HepG2 (cell line): Measurements from ENCODE around the gene PSMD9. TPM values are rescaled to one million over a fixed set of nuclear protein-coding genes. Genes with fewer than 3 reads are reported as not detected.
A peak's percentile ranks its signal among the peaks of the same experiment; 100 is the strongest.

Experiments
- CCDC6 ChIP-seq: sonication (generic); formaldehyde crosslinking; IDR thresholded peaks from 2 replicates; pipeline ENCODE4 v1.8.1; 2022; ENCODE audit warnings: mild to moderate bottlenecking, missing genetic modification reagents, moderate library complexity
- CEBPG ChIP-seq: IDR thresholded peaks from 2 replicates; pipeline ENCODE4 v1.6.1; 2016
- GATAD2A ChIP-seq: IDR thresholded peaks from 2 replicates; pipeline ENCODE4 v1.6.1; 2016
- HDAC2 ChIP-seq: sonication (generic); formaldehyde crosslinking; IDR thresholded peaks from 2 replicates; pipeline ENCODE4 v1.4.0; 2020; ENCODE audit warnings: missing genetic modification reagents
- HDAC6 ChIP-seq: fragments of 200-600 bp; sonication (generic); IDR thresholded peaks from 2 replicates; pipeline ENCODE4 v1.7.0; 2017; ENCODE audit warnings: mild to moderate bottlenecking, antibody characterized with exemption, low read length, low read depth
- HNF4A ChIP-seq: sonication (generic); formaldehyde crosslinking; IDR thresholded peaks from 2 replicates; pipeline ENCODE4 v1.4.0; 2020; ENCODE audit warnings: missing genetic modification reagents
- KDM3A ChIP-seq: IDR thresholded peaks from 2 replicates; pipeline ENCODE4 v1.6.1; 2018; ENCODE audit warnings: low read depth, missing compliant biosample characterization
- KDM6A ChIP-seq: IDR thresholded peaks from 2 replicates; pipeline ENCODE4 v1.6.1; 2016; ENCODE audit warnings: low read depth
- PCBP2 ChIP-seq: fragments of 200-400 bp; formaldehyde crosslinking; optimal IDR thresholded peaks from 2 replicates; pipeline ENCODE3; 2018; ENCODE audit warnings: low read length, low read depth; ENCODE audit not compliant: poor library complexity, severe bottlenecking
- SIX4 ChIP-seq: sonication (generic); formaldehyde crosslinking; IDR thresholded peaks from 2 replicates; pipeline ENCODE4 v1.4.0; 2020; ENCODE audit warnings: missing genetic modification reagents
- SOX5 ChIP-seq: IDR thresholded peaks from 2 replicates; pipeline ENCODE4 v1.6.1; 2016; ENCODE audit warnings: borderline replicate concordance
- TMF1 ChIP-seq: sonication (generic); formaldehyde crosslinking; IDR thresholded peaks from 2 replicates; pipeline ENCODE4 v1.8.1; 2022; ENCODE audit warnings: low read depth, missing genetic modification reagents
- ZKSCAN1 ChIP-seq: fragments of 150-350 bp; IDR thresholded peaks from 2 replicates; pipeline ENCODE4 v1.6.1; 2014; ENCODE audit warnings: low read length
- ZNF383 ChIP-seq: sonication (generic); formaldehyde crosslinking; IDR thresholded peaks from 2 replicates; pipeline ENCODE4 v1.4.0; 2020; ENCODE audit warnings: missing genetic modification reagents, mild to moderate bottlenecking, borderline replicate concordance
- ZNF615 ChIP-seq: sonication (generic); formaldehyde crosslinking; IDR thresholded peaks from 2 replicates; pipeline ENCODE4 v1.5.0; 2020; ENCODE audit warnings: mild to moderate bottlenecking, missing genetic modification reagents, borderline replicate concordance
- polyA plus RNA-seq, 8 experiments: library from polyadenylated mRNA; depleted of rRNA in 3 of 8; stranded (reverse) in 7 of 8; unstranded in 1 of 8; fragments of >200 nt; fragmentation: Illumina TruSeq in 4 of 8; extraction: Trizol in 4 of 8; gene quantifications; 2 replicates each; pipeline versions ENCODE4 v1.2.1 to v1.2.3, GENCODE V29; 2011 to 2016; ENCODE audit warnings: low read depth in 4 of 8, missing spikeins in 1 of 8, mixed read lengths in 1 of 8; ENCODE audit not compliant: insufficient read depth in 1 of 8
- total RNA-seq, 5 experiments: library from RNA; depleted of rRNA; stranded (reverse); fragments of >200 nt; fragmentation: Illumina TruSeq; extraction: Trizol; gene quantifications; 2 replicates each; pipeline ENCODE4 v1.2.3, GENCODE V29; 2016; ENCODE audit warnings: low read depth in 1 of 5
- TF ChIP-seq, protein P1 (sequence below): sonication (generic); formaldehyde crosslinking; IDR thresholded peaks from 2 replicates; pipeline ENCODE4 v1.5.1; 2020; ENCODE audit warnings: mild to moderate bottlenecking, missing genetic modification reagents, moderate library complexity
- TF ChIP-seq, protein P2 (sequence below): sonication (generic); formaldehyde crosslinking; IDR thresholded peaks from 2 replicates; pipeline ENCODE4 v1.4.0; 2020; ENCODE audit warnings: missing genetic modification reagents
- TF ChIP-seq, protein P3 (sequence below): sonication (generic); formaldehyde crosslinking; conservative IDR thresholded peaks from 2 replicates; pipeline ENCODE4 v1.8.0; 2022; ENCODE audit warnings: missing genetic modification reagents
- TF ChIP-seq, protein P4 (sequence below): fragments of 450-650 bp; IDR thresholded peaks from 2 replicates; pipeline ENCODE4 v1.6.1; 2016
- TF ChIP-seq, protein P5 (sequence below): sonication (generic); formaldehyde crosslinking; IDR thresholded peaks from 2 replicates; pipeline ENCODE4 v1.5.0; 2020; ENCODE audit warnings: mild to moderate bottlenecking, missing genetic modification reagents, moderate library complexity

Gene PSMD9
- total and polyA plus RNA-seq, 2 of the 13 experiments (the other 11 are each of a cell fraction or from before 2014, with no cell fraction given), result 41.4 to 61.1 TPM

DNA sequence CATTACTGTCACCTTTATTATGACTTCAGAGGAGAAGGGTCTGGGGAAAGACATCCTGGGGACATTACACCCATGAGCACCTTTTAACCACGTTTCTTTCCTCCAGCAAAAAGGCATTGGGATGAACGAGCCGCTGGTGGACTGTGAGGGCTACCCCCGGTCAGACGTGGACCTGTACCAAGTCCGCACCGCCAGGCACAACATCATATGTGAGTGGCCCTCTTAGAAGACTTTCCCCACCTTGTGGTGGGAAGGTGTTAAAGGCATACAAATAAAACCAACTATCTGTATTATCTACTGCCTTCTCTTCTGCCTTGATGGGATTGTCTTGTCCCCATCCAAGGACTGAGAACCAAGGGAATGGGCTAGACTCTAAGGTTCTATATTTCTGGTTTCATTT lies 6.0 kb downstream of the PSMD9 start (continued):
- TF ChIP-seq HDAC6 (no peak), KDM3A (CRISPR knock-in tag) (no peak), ZNF383 (CRISPR knock-in tag) (no peak), PCBP2 (no peak), ZKSCAN1 (no peak), ZNF615 (CRISPR knock-in tag) (no peak), KDM6A (CRISPR knock-in tag) (no peak), CCDC6 (CRISPR knock-in tag) (no peak), SIX4 (no peak), GATAD2A (CRISPR knock-in tag) (0 out of 2 replicates have a peak, but pooled peaks have one; percentile 27), CEBPG (CRISPR knock-in tag) (no peak), SOX5 (CRISPR knock-in tag) (0 out of 2 replicates have a peak, but pooled peaks have one; percentile 34), TMF1 (CRISPR knock-in tag) (no peak), HDAC2 (CRISPR knock-in tag) (peak; percentile 66; the same call in 1 of the 2 replicates), HNF4A (peak; percentile 88)
- TF ChIP-seq, protein P1, sequence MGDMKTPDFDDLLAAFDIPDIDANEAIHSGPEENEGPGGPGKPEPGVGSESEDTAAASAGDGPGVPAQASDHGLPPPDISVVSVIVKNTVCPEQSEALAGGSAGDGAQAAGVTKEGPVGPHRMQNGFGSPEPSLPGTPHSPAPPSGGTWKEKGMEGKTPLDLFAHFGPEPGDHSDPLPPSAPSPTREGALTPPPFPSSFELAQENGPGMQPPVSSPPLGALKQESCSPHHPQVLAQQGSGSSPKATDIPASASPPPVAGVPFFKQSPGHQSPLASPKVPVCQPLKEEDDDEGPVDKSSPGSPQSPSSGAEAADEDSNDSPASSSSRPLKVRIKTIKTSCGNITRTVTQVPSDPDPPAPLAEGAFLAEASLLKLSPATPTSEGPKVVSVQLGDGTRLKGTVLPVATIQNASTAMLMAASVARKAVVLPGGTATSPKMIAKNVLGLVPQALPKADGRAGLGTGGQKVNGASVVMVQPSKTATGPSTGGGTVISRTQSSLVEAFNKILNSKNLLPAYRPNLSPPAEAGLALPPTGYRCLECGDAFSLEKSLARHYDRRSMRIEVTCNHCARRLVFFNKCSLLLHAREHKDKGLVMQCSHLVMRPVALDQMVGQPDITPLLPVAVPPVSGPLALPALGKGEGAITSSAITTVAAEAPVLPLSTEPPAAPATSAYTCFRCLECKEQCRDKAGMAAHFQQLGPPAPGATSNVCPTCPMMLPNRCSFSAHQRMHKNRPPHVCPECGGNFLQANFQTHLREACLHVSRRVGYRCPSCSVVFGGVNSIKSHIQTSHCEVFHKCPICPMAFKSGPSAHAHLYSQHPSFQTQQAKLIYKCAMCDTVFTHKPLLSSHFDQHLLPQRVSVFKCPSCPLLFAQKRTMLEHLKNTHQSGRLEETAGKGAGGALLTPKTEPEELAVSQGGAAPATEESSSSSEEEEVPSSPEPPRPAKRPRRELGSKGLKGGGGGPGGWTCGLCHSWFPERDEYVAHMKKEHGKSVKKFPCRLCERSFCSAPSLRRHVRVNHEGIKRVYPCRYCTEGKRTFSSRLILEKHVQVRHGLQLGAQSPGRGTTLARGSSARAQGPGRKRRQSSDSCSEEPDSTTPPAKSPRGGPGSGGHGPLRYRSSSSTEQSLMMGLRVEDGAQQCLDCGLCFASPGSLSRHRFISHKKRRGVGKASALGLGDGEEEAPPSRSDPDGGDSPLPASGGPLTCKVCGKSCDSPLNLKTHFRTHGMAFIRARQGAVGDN (CRISPR knock-in tag), result peak; percentile 28; the same call in 1 of the 2 replicates
- TF ChIP-seq, protein P2, sequence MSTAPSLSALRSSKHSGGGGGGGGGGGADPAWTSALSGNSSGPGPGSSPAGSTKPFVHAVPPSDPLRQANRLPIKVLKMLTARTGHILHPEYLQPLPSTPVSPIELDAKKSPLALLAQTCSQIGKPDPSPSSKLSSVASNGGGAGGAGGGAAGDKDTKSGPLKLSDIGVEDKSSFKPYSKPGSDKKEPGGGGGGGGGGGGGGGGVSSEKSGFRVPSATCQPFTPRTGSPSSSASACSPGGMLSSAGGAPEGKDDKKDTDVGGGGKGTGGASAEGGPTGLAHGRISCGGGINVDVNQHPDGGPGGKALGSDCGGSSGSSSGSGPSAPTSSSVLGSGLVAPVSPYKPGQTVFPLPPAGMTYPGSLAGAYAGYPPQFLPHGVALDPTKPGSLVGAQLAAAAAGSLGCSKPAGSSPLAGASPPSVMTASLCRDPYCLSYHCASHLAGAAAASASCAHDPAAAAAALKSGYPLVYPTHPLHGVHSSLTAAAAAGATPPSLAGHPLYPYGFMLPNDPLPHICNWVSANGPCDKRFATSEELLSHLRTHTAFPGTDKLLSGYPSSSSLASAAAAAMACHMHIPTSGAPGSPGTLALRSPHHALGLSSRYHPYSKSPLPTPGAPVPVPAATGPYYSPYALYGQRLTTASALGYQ, result no peak
- TF ChIP-seq, protein P3, sequence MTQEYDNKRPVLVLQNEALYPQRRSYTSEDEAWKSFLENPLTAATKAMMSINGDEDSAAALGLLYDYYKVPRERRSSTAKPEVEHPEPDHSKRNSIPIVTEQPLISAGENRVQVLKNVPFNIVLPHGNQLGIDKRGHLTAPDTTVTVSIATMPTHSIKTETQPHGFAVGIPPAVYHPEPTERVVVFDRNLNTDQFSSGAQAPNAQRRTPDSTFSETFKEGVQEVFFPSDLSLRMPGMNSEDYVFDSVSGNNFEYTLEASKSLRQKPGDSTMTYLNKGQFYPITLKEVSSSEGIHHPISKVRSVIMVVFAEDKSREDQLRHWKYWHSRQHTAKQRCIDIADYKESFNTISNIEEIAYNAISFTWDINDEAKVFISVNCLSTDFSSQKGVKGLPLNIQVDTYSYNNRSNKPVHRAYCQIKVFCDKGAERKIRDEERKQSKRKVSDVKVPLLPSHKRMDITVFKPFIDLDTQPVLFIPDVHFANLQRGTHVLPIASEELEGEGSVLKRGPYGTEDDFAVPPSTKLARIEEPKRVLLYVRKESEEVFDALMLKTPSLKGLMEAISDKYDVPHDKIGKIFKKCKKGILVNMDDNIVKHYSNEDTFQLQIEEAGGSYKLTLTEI (CRISPR knock-in tag), result no peak
- TF ChIP-seq, protein P4, sequence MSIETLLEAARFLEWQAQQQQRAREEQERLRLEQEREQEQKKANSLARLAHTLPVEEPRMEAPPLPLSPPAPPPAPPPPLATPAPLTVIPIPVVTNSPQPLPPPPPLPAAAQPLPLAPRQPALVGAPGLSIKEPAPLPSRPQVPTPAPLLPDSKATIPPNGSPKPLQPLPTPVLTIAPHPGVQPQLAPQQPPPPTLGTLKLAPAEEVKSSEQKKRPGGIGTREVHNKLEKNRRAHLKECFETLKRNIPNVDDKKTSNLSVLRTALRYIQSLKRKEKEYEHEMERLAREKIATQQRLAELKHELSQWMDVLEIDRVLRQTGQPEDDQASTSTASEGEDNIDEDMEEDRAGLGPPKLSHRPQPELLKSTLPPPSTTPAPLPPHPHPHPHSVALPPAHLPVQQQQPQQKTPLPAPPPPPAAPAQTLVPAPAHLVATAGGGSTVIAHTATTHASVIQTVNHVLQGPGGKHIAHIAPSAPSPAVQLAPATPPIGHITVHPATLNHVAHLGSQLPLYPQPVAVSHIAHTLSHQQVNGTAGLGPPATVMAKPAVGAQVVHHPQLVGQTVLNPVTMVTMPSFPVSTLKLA, result no peak
- TF ChIP-seq, protein P5, sequence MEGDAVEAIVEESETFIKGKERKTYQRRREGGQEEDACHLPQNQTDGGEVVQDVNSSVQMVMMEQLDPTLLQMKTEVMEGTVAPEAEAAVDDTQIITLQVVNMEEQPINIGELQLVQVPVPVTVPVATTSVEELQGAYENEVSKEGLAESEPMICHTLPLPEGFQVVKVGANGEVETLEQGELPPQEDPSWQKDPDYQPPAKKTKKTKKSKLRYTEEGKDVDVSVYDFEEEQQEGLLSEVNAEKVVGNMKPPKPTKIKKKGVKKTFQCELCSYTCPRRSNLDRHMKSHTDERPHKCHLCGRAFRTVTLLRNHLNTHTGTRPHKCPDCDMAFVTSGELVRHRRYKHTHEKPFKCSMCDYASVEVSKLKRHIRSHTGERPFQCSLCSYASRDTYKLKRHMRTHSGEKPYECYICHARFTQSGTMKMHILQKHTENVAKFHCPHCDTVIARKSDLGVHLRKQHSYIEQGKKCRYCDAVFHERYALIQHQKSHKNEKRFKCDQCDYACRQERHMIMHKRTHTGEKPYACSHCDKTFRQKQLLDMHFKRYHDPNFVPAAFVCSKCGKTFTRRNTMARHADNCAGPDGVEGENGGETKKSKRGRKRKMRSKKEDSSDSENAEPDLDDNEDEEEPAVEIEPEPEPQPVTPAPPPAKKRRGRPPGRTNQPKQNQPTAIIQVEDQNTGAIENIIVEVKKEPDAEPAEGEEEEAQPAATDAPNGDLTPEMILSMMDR, result peak; percentile 70
